NT2/D1 (cell line): ENCODE measurements around the gene MROH8.

Source experiments
- DNase-seq: peaks from one replicate; pipeline ENCODE4 v3.0.0-alpha.2; 2011; ENCODE audit warnings: low read depth, low spot score
- H3K27me3 ChIP-seq: 2 replicates; pipeline ENCODE4 v1.6.0; 2011; ENCODE audit warnings: mild to moderate bottlenecking; ENCODE audit not compliant: insufficient read length, insufficient read depth
- H3K36me3 ChIP-seq: 2 replicates; pipeline ENCODE4 v1.6.1; 2011; ENCODE audit warnings: mild to moderate bottlenecking, low read length, mixed read lengths; ENCODE audit not compliant: insufficient read depth, insufficient read length
- H3K4me1 ChIP-seq: 2 replicates; pipeline ENCODE4 v1.5.1; 2011; ENCODE audit not compliant: insufficient read depth, insufficient read length
- H3K4me3 ChIP-seq: 2 replicates; pipeline ENCODE4 v1.5.1; 2011; ENCODE audit warnings: low read depth; ENCODE audit not compliant: insufficient read length
- H3K9ac ChIP-seq: 2 replicates; pipeline ENCODE4 v1.6.0; 2011; ENCODE audit warnings: low read depth; ENCODE audit not compliant: insufficient read length
- H3K9me3 ChIP-seq: 2 replicates; pipeline ENCODE4 v1.5.1; 2011; ENCODE audit warnings: mild to moderate bottlenecking, low read length; ENCODE audit not compliant: insufficient read depth
- SUZ12 ChIP-seq: IDR thresholded peaks from 2 replicates; pipeline ENCODE4 v1.6.1; 2011; ENCODE audit not compliant: insufficient read length, insufficient read depth; ENCODE audit errors: extremely low read depth
- YY1 ChIP-seq: IDR thresholded peaks from 2 replicates; pipeline ENCODE4 v1.6.1; 2011; ENCODE audit not compliant: insufficient read length, insufficient read depth
- ZNF274 ChIP-seq: IDR thresholded peaks from 2 replicates; pipeline ENCODE4 v1.6.1; 2011; ENCODE audit warnings: mild to moderate bottlenecking, low read depth, low read length

Gene MROH8

DNA sequence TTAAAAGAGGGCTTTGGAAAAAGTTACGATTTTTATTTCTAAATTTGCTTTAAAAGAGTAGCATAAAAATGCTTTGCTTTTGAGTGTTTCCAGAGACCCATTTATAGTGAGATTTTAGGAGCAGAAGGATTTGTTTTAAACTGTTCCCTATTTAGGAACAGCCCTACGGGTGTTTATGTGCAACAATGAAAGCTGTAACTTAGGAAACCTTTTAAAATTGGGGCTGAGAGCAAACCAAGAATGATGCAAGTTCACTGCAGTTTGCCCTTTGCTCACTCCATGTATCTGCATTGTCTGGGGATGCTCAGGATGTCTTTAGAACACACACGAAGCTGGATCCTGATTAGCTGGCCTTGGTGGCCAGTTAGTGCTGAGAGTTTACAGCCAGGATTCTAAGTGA, 41.4 kb upstream of the MROH8 start:
- H3K36me3 ChIP-seq, result peaks cover 76% of the 10 kb centered on the region
- no peaks in the 10 kb centered on the region for H3K4me1 ChIP-seq
- H3K9ac ChIP-seq, result no peak overlapping the region
- no peak overlapping the region for H3K4me3 ChIP-seq
- H3K27me3 ChIP-seq, result no peaks in the 10 kb centered on the region
- DNase-seq, result no peak
- TF ChIP-seq SUZ12, result no peak
- TF ChIP-seq ZNF274, result no peak
- TF ChIP-seq YY1, result no peak
- H3K9me3 ChIP-seq, result no peaks in the 10 kb centered on the region

DNA sequence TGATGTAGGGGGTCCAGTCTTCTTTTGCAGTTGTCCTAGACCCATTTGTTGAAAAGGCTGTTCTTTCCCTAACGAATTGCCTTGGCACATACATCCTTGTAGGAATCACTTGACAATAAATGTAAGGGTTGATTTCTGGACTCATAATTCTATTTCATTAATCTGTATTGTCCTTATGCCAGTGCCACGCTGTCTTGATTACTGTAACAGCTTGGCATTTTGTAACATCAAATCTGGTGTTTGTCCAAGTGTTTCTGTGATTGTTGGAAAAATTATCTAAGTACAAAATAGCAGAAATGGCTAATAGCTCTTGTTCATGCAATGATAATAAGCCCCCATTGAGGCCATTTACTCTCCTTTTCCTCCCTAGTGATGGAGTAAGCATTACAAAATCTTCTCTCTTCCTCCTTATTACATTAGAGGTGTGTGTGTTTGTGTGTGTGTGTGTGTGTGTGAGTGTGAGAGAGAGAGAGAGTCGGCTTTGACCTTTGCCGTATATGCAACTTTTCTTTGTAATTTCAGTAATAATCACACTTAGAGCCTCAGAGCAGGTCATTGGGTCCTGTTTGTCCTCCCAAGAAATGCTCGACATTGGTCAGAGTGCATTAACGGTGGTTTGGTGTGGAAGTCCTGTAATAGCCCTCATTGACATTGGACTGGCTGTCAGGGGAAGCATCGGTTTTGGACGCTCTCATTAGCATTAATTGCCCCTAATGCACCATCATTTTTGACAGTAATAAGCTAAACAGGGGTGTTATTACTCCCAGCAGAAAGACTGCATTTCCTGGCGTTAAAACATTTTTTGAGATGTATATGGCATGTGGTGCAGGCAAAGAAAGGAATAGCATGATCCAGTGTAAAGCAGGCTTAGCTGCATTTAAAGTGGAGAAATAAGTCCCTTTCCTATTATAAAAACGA, 40.7 kb upstream of the MROH8 start:
- Histone ChIP-seq H3K27me3 (no peaks in the 10 kb centered on the region), H3K9me3 (no peaks in the 10 kb centered on the region), H3K4me1 (no peaks in the 10 kb centered on the region), H3K4me3 (no peak overlapping the region), H3K9ac (no peak overlapping the region), H3K36me3 (peaks cover 76% of the 10 kb centered on the region)
- TF ChIP-seq YY1, result no peak
- TF ChIP-seq SUZ12, result no peak
- TF ChIP-seq ZNF274, result no peak
- DNase-seq, result no peak

DNA sequence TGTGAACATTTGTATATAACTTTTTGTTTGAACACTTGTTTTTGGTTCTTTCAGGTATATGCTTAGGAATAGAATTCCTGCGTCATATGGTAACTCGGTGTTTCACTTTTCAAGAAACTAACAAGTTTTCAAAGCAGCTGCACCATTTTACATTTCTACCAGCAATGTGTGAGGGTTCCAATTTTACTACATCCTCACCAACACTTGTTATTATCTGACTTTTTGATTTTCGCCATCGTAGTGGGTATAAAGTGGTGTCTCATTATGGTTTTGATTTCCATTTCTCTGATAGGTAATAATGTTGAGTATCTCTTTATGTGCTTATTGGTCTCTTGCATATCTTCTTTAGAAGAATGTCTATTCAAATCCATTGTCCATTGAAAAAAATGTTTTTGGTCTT, 39.6 kb upstream of the MROH8 start:
- H3K36me3 ChIP-seq, result peaks cover 76% of the 10 kb centered on the region
- no peak for DNase-seq
- no peak for TF ChIP-seq YY1
- no peaks in the 10 kb centered on the region for H3K27me3 ChIP-seq
- no peak overlapping the region for H3K9ac ChIP-seq
- no peaks in the 10 kb centered on the region for H3K4me1 ChIP-seq
- H3K9me3 ChIP-seq, result no peaks in the 10 kb centered on the region
- H3K4me3 ChIP-seq, result no peak overlapping the region

DNA sequence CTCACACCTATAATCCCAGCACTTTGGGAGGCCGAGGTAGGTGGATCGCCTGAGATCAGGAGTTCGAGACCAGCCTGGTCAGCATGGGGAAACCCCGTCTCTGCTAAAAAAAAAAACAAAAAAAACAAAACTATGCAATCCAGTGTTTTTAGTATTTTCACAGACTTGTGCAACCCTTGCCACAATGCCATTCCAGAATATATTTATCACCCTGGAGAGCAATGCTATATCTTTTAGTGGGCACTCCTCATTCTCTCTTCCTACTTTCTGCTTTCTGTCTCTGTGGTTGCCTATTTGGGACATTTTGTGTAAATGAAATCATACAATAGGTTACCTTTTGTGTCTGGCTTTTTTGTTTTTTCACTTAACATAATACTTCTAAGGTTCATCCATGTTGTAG, 39.1 kb upstream of the MROH8 start:
- H3K9me3 ChIP-seq, result no peaks in the 10 kb centered on the region
- peaks cover 76% of the 10 kb centered on the region for H3K36me3 ChIP-seq
- no peak for DNase-seq
- no peak overlapping the region for H3K4me3 ChIP-seq
- no peak for TF ChIP-seq SUZ12
- TF ChIP-seq YY1, result no peak
- TF ChIP-seq ZNF274, result no peak
- no peak overlapping the region for H3K9ac ChIP-seq
- H3K27me3 ChIP-seq, result no peaks in the 10 kb centered on the region
- no peaks in the 10 kb centered on the region for H3K4me1 ChIP-seq

- TF ChIP-seq YY1 (no peak), SUZ12 (no peak), ZNF274 (no peak)
- Histone ChIP-seq H3K4me3 (no peak overlapping the region), H3K9me3 (no peaks in the 10 kb centered on the region), H3K4me1 (no peaks in the 10 kb centered on the region), H3K9ac (no peak overlapping the region), H3K27me3 (no peaks in the 10 kb centered on the region), H3K36me3 (peaks cover 93% of the 10 kb centered on the region)
- DNase-seq, result no peak
These were observed 30.4 kb upstream of the MROH8 start for GRCh38 chr20:37209661-37210314.

DNA sequence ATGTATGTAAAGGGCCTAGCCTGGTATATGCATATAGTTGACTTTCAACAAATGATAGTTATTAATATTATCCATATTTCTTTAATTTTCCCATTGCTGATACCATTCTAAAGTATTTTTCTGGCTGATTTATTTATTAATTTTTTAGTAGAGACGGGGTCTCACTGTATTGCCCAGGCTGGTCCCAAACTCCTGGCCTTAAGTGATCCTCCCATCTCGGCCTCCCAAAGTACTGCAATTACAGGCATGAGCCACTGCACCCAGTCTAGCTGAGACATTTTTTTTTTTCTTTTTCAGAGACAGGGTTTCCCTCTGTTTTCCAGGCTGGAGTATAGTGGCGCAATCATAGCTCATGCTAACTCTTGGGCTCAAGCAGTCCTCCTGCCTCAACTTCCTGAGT, 29.8 kb upstream of the MROH8 start:
- TF ChIP-seq ZNF274 (no peak), SUZ12 (no peak), YY1 (no peak)
- Histone ChIP-seq H3K9ac (no peak overlapping the region), H3K9me3 (no peaks in the 10 kb centered on the region), H3K36me3 (peaks cover 93% of the 10 kb centered on the region), H3K27me3 (no peaks in the 10 kb centered on the region), H3K4me1 (no peaks in the 10 kb centered on the region), H3K4me3 (no peak overlapping the region)
- DNase-seq, result no peak

- H3K9ac ChIP-seq, result no peak overlapping the region
- H3K27me3 ChIP-seq, result no peaks in the 10 kb centered on the region
- DNase-seq, result no peak
- TF ChIP-seq YY1, result no peak
- no peak for TF ChIP-seq ZNF274
- TF ChIP-seq SUZ12, result no peak
- H3K4me1 ChIP-seq, result no peaks in the 10 kb centered on the region
- H3K4me3 ChIP-seq, result no peak overlapping the region
- H3K9me3 ChIP-seq, result no peaks in the 10 kb centered on the region
- peaks cover 92% of the 10 kb centered on the region for H3K36me3 ChIP-seq
These were observed 27.8 kb upstream of the MROH8 start for GRCh38 chr20:37207171-37207570.
